Measurements from ENCODE around the gene ARHGEF33. TPM values are rescaled to one million over a fixed set of nuclear protein-coding genes. Genes with fewer than 3 reads are reported as not detected.

ARHGEF33 gene
- total and polyA plus RNA-seq, 10 donors: 0.04 to 2.0 (median 0.40) TPM

- TF ChIP-seq CTCF (IDR thresholded peaks at IDR 0.05 in 8 of 11, conservative IDR thresholded peaks at IDR 0.05 in 3 of 11) (no peak), POLR2AphosphoS5 (IDR thresholded peaks at IDR 0.05) (no peak), POLR2A (IDR thresholded peaks at IDR 0.05) (no peak)
- WGBS, 5 donors: 97 to 98% (median 97%) methylated on average over 5 of the region's 5 CpGs
- no peaks in the 10 kb centered on the region for H3K9me3 ChIP-seq
- intact Hi-C loops (cut with DNase I; ENCODE audit: low total_unique reads): no loop called here
- no peak for DNase-seq
- no peak overlapping the region for H3K4me3 ChIP-seq
- H3K36me3 ChIP-seq: no peaks in the 10 kb centered on the region
- peaks cover 0 to under 1% (median 0%) of the 10 kb centered on the region in 7 donors for H3K27me3 ChIP-seq (replicated peaks in 1 of 7)
- H3K4me1 ChIP-seq: no peaks in the 10 kb centered on the region
- H3K27ac ChIP-seq: no peak overlapping the region
Measured at GRCh38 chr2:38966006-38966405, 76.3 kb downstream of the ARHGEF33 start.

- no peaks in the 10 kb centered on the region for H3K36me3 ChIP-seq
- H3K27ac ChIP-seq: no peak overlapping the region
- no peak for DNase-seq
- no peaks in the 10 kb centered on the region for H3K9me3 ChIP-seq
- TF ChIP-seq CTCF (IDR thresholded peaks at IDR 0.05 in 8 of 11, conservative IDR thresholded peaks at IDR 0.05 in 3 of 11): no peak
- no peak for TF ChIP-seq POLR2A (IDR thresholded peaks at IDR 0.05)
- no peak for TF ChIP-seq POLR2AphosphoS5 (IDR thresholded peaks at IDR 0.05)
- no peaks in the 10 kb centered on the region for H3K27me3 ChIP-seq (replicated peaks in 1 of 7)
- intact Hi-C loops (cut with DNase I; ENCODE audit: low total_unique reads): no loop called here
- H3K4me1 ChIP-seq: no peaks in the 10 kb centered on the region
- WGBS, 5 donors: 72 to 89% (median 76%) methylated on average over 1 of the region's 1 CpG
- no peak overlapping the region for H3K4me3 ChIP-seq
Measured at GRCh38 chr2:38966678-38967077, 77.0 kb downstream of the ARHGEF33 start.

- Histone ChIP-seq H3K27me3 (replicated peaks in 1 of 7) (no peaks in the 10 kb centered on the region), H3K4me1 (no peaks in the 10 kb centered on the region), H3K27ac (no peak overlapping the region), H3K4me3 (no peak overlapping the region), H3K9me3 (no peaks in the 10 kb centered on the region), H3K36me3 (no peaks in the 10 kb centered on the region)
- WGBS, 5 donors: 86 to 99% (median 95%) methylated on average over 2 of the region's 2 CpGs
- no peak for DNase-seq
- intact Hi-C loops (cut with DNase I; ENCODE audit: low total_unique reads): no loop called here
- TF ChIP-seq POLR2AphosphoS5 (IDR thresholded peaks at IDR 0.05) (no peak), CTCF (IDR thresholded peaks at IDR 0.05 in 8 of 11, conservative IDR thresholded peaks at IDR 0.05 in 3 of 11) (no peak), POLR2A (IDR thresholded peaks at IDR 0.05) (no peak)
Measured at GRCh38 chr2:38968021-38968420, 78.3 kb downstream of the ARHGEF33 start.

- Histone ChIP-seq H3K27me3 (replicated peaks in 1 of 7) (no peaks in the 10 kb centered on the region), H3K27ac (no peak overlapping the region), H3K4me1 (no peaks in the 10 kb centered on the region), H3K4me3 (no peak overlapping the region), H3K9me3 (no peaks in the 10 kb centered on the region), H3K36me3 (no peaks in the 10 kb centered on the region)
- intact Hi-C loops (cut with DNase I; ENCODE audit: low total_unique reads): no loop called here
- no peak for DNase-seq
- TF ChIP-seq CTCF (IDR thresholded peaks at IDR 0.05 in 8 of 11, conservative IDR thresholded peaks at IDR 0.05 in 3 of 11) (no peak), POLR2A (IDR thresholded peaks at IDR 0.05) (no peak), POLR2AphosphoS5 (IDR thresholded peaks at IDR 0.05) (no peak)
- 93 to 98% (median 96%) methylated on average over 4 of the region's 4 CpGs for WGBS, 5 donors
Measured at GRCh38 chr2:38971377-38971776, 81.7 kb downstream of the ARHGEF33 start.

Measured in spleen (tissue), 11 donors.